Right atrium auricular region (tissue), 2 donors: ENCODE data around the gene LTBP1. TPM values are rescaled to one million over a fixed set of nuclear protein-coding genes. Genes with fewer than 3 reads are reported as not detected.

Source experiments
- DNase-seq: peaks from one replicate; pipeline ENCODE4 v3.0.0-alpha.2; 2019; ENCODE audit warnings: low spot score
- H3K27ac ChIP-seq, 2 donors: fragments of 200-600 bp; sonication (generic); 1 replicate in 1 of 2; 2 replicates in 1 of 2; pipeline ENCODE4 v1.5.1; 2016 to 2019
- H3K27me3 ChIP-seq, 2 donors: fragments of 200-600 bp; sonication (generic); one replicate each; pipeline versions ENCODE4 v1.5.1 to v1.6.0; 2017 to 2019
- H3K36me3 ChIP-seq: fragments of 200-600 bp; sonication (generic); one replicate; pipeline ENCODE4 v1.5.1; 2016
- H3K4me1 ChIP-seq, 2 donors: fragments of 200-600 bp; sonication (generic); one replicate each; pipeline versions ENCODE4 v1.5.1 to v1.6.0; 2017 to 2019
- H3K4me3 ChIP-seq, 2 donors: fragments of 200-600 bp; sonication (generic); 1 replicate in 1 of 2; 2 replicates in 1 of 2; pipeline ENCODE4 v1.5.1; 2017 to 2019; ENCODE audit warnings: mild to moderate bottlenecking in 1 of 2, moderate library complexity in 1 of 2
- H3K9me3 ChIP-seq, 2 donors: fragments of 200-600 bp; sonication (generic); one replicate each; pipeline ENCODE4 v1.5.1; 2019
- total RNA-seq, 2 donors: library from RNA; depleted of rRNA; stranded (reverse); fragments of >200 nt; gene quantifications; one replicate each; pipeline ENCODE4 v1.1.0, GENCODE V29; 2016
- TF ChIP-seq, protein P1 (sequence below), 2 donors: fragments of 200-600 bp; sonication (generic); IDR thresholded peaks; one replicate each; pipeline ENCODE4 v1.5.1; 2019; ENCODE audit warnings: antibody characterized with exemption in 2 of 2

Gene LTBP1
- total RNA-seq, 2 donors from 2014 or later = 168 to 291 TPM

- peaks cover 0 to 19% of the 10 kb centered on the region in 2 donors for H3K4me1 ChIP-seq
- H3K36me3 ChIP-seq = peaks cover 8% of the 10 kb centered on the region
- no peak overlapping the region for H3K27ac ChIP-seq
- no peak overlapping the region for H3K4me3 ChIP-seq
- TF ChIP-seq, protein P1, sequence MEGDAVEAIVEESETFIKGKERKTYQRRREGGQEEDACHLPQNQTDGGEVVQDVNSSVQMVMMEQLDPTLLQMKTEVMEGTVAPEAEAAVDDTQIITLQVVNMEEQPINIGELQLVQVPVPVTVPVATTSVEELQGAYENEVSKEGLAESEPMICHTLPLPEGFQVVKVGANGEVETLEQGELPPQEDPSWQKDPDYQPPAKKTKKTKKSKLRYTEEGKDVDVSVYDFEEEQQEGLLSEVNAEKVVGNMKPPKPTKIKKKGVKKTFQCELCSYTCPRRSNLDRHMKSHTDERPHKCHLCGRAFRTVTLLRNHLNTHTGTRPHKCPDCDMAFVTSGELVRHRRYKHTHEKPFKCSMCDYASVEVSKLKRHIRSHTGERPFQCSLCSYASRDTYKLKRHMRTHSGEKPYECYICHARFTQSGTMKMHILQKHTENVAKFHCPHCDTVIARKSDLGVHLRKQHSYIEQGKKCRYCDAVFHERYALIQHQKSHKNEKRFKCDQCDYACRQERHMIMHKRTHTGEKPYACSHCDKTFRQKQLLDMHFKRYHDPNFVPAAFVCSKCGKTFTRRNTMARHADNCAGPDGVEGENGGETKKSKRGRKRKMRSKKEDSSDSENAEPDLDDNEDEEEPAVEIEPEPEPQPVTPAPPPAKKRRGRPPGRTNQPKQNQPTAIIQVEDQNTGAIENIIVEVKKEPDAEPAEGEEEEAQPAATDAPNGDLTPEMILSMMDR (IDR thresholded peaks at IDR 0.05) = no peak
- H3K27me3 ChIP-seq = no peaks in the 10 kb centered on the region
- DNase-seq = no peak
- no peaks in the 10 kb centered on the region for H3K9me3 ChIP-seq
Observed at GRCh38 chr2:33032245-33032644, 85.5 kb downstream of the LTBP1 start.

GRCh38 chr2:33033606-33034081, 86.9 kb downstream of the LTBP1 start:
- H3K27me3 ChIP-seq = no peaks in the 10 kb centered on the region
- no peaks in the 10 kb centered on the region for H3K9me3 ChIP-seq
- H3K27ac ChIP-seq = peak overlapping the region; percentile 7 to 53
- DNase-seq = no peak
- H3K4me3 ChIP-seq = peak overlapping the region in 1 of 2 donors; percentile 23
- TF ChIP-seq, protein P1 (IDR thresholded peaks at IDR 0.05) = peak; percentile 40 to 76
- no peaks in the 10 kb centered on the region for H3K36me3 ChIP-seq
- peaks cover 0 to 26% of the 10 kb centered on the region in 2 donors for H3K4me1 ChIP-seq

DNA sequence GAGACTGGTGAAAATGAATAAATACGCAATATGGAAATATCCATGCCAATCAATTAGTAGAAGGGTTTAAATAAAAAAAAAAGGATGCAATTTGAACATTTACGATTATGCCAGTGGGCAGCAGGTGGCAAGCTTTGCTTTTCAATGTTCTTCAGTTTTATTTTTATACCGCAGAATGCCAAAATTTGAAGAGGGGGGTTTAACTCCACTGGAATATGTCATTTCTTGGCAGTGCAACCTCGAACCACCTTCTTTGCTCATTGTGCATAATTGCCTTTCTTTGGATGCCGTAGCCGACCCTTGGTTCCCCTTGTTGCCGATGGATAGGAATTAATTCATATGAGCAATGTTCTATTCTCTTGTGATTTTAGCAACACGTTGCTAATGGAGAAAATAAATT, 88.0 kb downstream of the LTBP1 start:
- Histone ChIP-seq H3K4me3 (no peak overlapping the region), H3K27me3 (no peaks in the 10 kb centered on the region), H3K27ac (peak overlapping the region in 1 of 2 donors; percentile 29), H3K36me3 (no peaks in the 10 kb centered on the region), H3K4me1 (peaks cover 0 to 26% of the 10 kb centered on the region in 2 donors), H3K9me3 (no peaks in the 10 kb centered on the region)
- TF ChIP-seq, protein P1 (IDR thresholded peaks at IDR 0.05) = peak in 1 of 2 donors; percentile 57
- DNase-seq = no peak

GRCh38 chr2:33038230-33038629, 91.5 kb downstream of the LTBP1 start:
- no peak for DNase-seq
- H3K27ac ChIP-seq = no peak overlapping the region
- peaks cover 0 to 26% of the 10 kb centered on the region in 2 donors for H3K4me1 ChIP-seq
- no peaks in the 10 kb centered on the region for H3K9me3 ChIP-seq
- H3K4me3 ChIP-seq = no peak overlapping the region
- H3K27me3 ChIP-seq = no peaks in the 10 kb centered on the region
- TF ChIP-seq, protein P1 (IDR thresholded peaks at IDR 0.05) = no peak
- H3K36me3 ChIP-seq = no peaks in the 10 kb centered on the region

DNA sequence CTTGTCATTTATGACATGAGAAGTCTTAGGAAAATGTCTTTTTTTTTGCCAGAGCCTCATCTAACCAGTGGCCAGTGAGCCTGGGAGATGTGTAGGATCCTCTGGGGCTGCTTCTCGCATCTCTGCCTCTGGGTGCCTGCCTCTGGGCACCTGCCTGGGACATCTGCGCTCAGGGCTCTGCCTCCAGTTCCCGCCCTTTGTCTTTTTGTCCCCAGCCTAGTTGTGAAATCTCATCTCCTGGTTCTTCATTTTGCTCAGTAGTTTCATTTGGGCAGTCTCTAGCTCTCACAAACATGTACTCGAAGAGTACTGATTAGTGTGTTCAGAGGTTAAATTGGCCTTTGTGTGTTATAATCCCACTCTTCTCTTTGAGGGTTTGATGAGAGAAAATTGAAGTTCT, 92.0 kb downstream of the LTBP1 start:
- Histone ChIP-seq H3K27me3 (no peaks in the 10 kb centered on the region), H3K4me1 (peaks cover 0 to 24% of the 10 kb centered on the region in 2 donors), H3K36me3 (no peaks in the 10 kb centered on the region), H3K9me3 (no peaks in the 10 kb centered on the region), H3K4me3 (no peak overlapping the region), H3K27ac (no peak overlapping the region)
- no peak for DNase-seq
- TF ChIP-seq, protein P1 (IDR thresholded peaks at IDR 0.05) = no peak

DNA sequence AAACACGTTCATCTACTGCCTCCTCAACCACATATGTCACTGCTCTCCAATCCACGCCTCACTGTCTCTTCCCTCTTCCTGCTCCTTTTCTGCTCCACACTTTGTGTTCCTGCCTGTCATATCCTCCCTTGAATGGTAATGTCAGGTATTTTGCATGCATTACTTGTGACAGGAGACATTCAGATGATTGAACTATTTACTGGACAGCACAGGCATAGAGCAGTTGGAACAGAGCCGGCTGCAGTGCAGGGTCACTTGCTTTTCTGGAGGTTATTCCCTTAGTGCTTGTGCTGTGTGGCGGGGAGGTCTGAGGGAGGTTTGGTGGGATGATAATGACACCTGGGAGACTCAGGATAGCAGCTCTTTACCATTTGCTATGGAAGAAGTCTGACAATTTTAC, 93.8 kb downstream of the LTBP1 start:
- Histone ChIP-seq H3K27ac (no peak overlapping the region), H3K4me3 (no peak overlapping the region), H3K4me1 (peaks cover 0 to 11% of the 10 kb centered on the region in 2 donors), H3K27me3 (no peaks in the 10 kb centered on the region), H3K36me3 (no peaks in the 10 kb centered on the region), H3K9me3 (no peaks in the 10 kb centered on the region)
- DNase-seq = no peak
- TF ChIP-seq, protein P1 (IDR thresholded peaks at IDR 0.05) = no peak
